NCI-H2081 (cell line): ENCODE data around the gene TAGLN.
"Not testable (repeated sequence)": the region's sequence is repeated elsewhere in the genome, so short reads cannot be mapped to it uniquely, and the experiment has no call there.

ENCODE experiments used
- DNase-seq, 2 experiments: peaks; one replicate each; lab custom pipeline; 2025; lab: John Stamatoyannopoulos, UW

Gene TAGLN

DNA sequence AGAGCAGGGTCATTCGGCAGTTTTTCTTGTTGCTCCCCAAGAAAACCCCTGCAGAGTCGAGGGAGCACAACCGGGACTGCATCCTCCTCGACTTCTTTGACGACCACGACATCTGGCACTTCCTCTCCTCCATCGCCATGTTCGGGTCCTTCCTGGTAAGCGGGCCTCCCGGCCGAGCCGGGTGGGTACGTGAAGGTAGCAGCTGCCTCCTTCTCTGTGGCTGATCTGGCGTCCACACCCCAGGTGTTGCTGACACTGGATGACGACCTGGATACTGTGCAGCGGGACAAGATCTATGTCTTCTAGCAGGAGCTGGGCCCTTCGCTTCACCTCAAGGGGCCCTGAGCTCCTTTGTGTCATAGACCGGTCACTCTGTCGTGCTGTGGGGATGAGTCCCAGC lies 3.4 kb upstream of the TAGLN start:
- DNase-seq, result no peak

DNA sequence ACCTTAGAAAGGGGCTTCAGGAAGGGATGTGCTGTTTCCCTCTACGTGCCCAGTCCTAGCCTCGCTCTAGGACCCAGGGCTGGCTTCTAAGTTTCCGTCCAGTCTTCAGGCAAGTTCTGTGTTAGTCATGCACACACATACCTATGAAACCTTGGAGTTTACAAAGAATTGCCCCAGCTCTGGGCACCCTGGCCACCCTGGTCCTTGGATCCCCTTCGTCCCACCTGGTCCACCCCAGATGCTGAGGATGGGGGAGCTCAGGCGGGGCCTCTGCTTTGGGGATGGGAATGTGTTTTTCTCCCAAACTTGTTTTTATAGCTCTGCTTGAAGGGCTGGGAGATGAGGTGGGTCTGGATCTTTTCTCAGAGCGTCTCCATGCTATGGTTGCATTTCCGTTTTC lies 2.2 kb upstream of the TAGLN start:
- DNase-seq, result no peak

DNA sequence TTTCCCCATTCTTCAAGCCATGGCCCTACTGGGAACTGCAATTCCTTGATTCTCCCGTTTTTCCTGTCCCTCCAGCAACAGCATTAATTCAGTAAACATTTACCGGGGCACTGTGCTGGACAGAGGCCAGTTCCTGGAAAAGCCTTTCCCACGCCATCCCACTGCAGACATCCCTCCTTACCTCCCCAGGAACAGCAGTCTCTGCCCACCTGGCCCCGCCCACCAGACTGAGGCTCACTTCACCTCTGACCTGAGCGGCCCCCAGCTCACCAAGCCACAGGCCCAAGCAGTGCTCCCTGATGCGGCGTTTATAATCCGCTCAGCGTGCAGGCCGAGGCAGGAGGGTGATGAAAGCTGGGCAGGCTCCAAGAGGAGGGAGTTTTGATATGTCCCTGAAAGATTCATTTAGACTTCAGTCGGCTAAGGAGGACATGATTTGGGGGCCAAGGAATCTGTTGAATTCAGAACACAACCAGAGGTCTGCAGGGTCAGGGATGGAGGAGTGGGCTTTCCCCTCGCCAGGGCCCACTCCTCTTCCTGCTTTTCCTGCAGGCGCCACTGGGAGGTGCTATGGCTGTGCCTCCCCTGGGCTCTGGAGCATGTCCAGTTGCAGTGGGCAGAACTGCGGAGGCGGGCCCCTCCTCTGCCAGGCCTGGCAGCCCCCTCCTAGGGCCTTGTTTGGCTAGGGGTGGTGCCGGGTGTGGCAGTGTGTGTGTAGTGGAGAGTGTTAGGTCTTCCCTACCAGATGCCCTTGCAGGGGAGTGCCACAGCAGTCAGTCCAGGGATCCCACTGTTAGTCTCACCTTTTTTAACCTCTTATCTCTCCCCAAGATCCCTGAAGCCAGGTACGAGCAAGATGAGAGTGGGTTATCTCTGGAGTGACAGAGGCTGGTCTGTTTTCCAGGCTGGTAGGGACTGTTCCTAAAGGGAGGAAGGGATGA lies 1.4 kb upstream of the TAGLN start:
- DNase-seq, result no peak

- no peak for DNase-seq
Observed at GRCh38 chr11:117198613-117199012, 557 bp upstream of the TAGLN start.

- no peak for DNase-seq
Observed at GRCh38 chr11:117199916-117200812, 994 bp downstream of the TAGLN start.

- DNase-seq, result no peak
Observed at GRCh38 chr11:117200813-117201657, 1.9 kb downstream of the TAGLN start.

DNA sequence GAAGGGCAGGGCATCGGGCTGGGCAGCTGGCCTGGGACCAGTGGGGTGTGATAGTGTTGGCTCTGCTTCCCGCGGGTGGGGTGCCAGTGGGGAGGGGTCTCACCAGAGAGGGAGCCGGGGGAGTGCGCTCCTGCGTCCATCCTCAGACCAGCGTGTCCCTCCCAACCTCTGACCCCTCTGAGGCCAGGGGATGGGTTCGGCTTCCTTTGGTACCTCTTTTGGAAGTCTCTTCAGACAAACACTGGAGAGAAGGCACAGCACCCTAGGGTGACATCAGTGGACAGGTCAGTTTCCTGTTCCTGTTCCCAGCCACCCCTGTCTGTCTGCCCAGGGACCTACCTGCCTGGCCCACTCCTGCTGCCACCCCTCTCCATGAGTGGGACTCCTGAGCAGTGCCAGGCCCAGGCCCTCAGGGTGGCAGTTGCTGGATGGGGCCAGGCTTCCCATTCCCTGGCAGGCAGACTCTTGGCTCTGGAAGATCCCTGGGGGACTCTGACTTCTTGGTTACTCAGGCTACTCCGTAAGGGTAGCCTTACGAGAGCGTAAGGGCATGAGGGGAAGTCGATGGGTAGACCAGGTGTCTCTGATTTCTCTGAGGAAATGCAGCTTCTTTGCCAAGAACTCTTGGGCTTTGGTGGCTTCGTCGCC lies 2.6 kb downstream of the TAGLN start:
- no peak for DNase-seq

GRCh38 chr11:117202386-117203068 lies 3.4 kb downstream of the TAGLN start:
- no peak for DNase-seq

DNA sequence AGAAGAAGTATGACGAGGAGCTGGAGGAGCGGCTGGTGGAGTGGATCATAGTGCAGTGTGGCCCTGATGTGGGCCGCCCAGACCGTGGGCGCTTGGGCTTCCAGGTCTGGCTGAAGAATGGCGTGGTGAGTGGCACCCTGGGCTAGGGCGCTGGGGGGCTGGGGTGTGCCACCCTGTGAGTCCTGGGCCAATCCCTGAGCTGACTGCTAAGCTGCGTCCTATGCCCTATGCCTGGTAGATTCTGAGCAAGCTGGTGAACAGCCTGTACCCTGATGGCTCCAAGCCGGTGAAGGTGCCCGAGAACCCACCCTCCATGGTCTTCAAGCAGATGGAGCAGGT lies 3.9 kb downstream of the TAGLN start:
- DNase-seq, result no peak

GRCh38 chr11:117204283-117205080 lies 5.3 kb downstream of the TAGLN start:
- no peak for DNase-seq

- DNase-seq, result no peak
Observed at GRCh38 chr11:117205211-117205818, 6.1 kb downstream of the TAGLN start.

GRCh38 chr11:117206111-117206510 lies 6.9 kb downstream of the TAGLN start:
- not testable (repeated sequence) for DNase-seq

DNA sequence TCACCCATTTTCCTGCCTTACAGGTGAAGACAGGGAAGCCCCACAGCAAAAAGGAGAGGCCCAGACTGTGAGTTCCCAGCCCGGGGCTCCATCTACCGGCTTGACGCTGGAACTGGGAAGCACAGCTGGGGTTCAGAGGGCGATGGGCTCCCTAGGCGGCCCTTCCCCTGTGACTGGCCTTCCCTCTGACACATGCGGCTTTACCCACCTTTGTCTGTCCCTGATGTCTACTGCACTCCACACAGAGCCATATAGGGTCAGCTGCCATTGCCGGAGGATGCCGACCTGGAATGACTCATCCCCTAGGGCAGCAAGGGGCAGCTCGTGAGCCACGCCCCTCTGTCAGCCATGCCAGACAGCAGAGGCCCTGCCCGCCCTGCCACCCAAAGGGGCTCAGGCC lies 7.7 kb downstream of the TAGLN start:
- not testable (repeated sequence) for DNase-seq

GRCh38 chr11:117207481-117207880 lies 8.3 kb downstream of the TAGLN start:
- not testable (repeated sequence) for DNase-seq

GRCh38 chr11:117208710-117209109 lies 9.5 kb downstream of the TAGLN start:
- not testable (repeated sequence) for DNase-seq

DNA sequence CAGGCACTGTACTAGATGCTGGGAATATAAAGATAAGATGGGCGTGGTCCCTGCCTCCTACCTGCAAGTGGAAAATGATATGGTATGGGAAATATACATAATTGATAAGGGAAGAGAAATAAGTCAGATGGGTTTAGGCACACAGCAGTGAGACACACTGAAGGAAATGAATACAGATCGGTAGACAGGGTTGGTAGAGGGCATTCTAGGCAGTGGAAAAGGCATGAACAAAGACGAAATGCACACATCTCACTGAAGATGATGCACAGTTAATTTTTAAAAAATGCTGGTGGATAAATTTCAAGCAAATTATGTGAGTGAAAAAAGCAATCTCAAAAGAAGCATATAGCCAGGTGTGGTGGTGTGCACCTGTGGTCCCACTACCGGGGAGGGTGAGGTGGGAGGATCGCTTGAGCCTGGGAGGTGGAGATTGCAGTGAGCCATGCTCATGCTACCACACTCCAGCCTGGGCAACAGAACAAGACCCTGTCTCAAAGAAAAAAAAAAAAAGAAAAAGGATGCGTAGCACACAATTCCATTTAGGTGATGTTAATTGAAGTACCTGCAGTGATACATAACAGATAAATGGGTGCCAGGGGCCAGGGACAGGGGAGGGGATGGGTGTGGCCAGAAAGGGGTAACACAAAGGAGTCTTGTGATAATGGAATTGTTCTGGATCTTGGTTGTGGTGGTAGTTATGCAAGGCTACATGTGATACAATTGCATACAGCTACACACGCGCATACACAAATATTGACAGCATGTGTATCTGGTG lies 10.4 kb downstream of the TAGLN start:
- not testable (repeated sequence) for DNase-seq

DNA sequence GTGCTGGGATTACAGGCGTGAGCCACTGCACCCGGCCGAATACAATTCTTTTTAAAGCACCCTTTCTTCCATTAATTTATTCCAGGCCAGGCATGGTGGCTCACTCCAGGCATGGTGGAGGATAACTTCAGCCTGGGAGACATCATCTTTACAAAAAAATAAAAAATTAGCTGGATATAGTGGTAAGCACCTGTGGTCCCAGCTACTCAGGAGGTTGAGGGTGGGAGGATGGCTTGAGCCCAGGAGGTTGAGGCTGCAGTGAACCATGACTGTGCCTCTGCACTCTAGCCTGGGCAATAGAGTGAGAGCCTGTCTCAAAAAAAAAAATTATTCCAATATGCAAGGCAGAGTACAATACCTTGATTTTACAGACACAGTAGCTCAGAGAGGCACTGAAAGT lies 11.4 kb downstream of the TAGLN start:
- no peak for DNase-seq

GRCh38 chr11:117212697-117213355 lies 13.7 kb downstream of the TAGLN start:
- no peak for DNase-seq
